MCF 10A (cell line): Measurements from ENCODE around the gene P2RX1. TPM values are rescaled to one million over a fixed set of nuclear protein-coding genes. Genes with fewer than 3 reads are reported as not detected.
A peak's percentile ranks its signal among the peaks of the same experiment; 100 is the strongest.

ENCODE experiments used
- BruUV-seq: library from RNA; stranded (reverse); fragments of 400-500 nt; replicated peaks from 2 replicates; lab custom pipeline; 2021; lab: Mats Ljungman, UMichigan
- CTCF ChIA-PET: fragments of 300-600 bp; sonication (Branson Sonifier 250); formaldehyde crosslinking; extraction: SDS; loops from one replicate; lab custom pipeline; 2021; ENCODE audit warnings: antibody characterized with exemption, inconsistent platforms; lab: Yijun Ruan, JAX
- POLR2A ChIA-PET: fragments of 300-600, 350-650 bp; sonication (Branson Sonifier 250); formaldehyde crosslinking; extraction: SDS; loops from one replicate; lab custom pipeline; 2020; ENCODE audit warnings: antibody characterized with exemption, inconsistent platforms; lab: Yijun Ruan, JAX
- DNase-seq: peaks from one replicate; pipeline ENCODE4 v3.0.0-alpha.2; 2018; ENCODE audit not compliant: unreplicated experiment
- H3K27ac Mint-ChIP-seq: one replicate; pipeline ENCODE4 v1.8.0; 2022; ENCODE audit warnings: mild to moderate bottlenecking, low read depth, mixed read lengths; ENCODE audit not compliant: unreplicated experiment
- H3K27me3 Mint-ChIP-seq: one replicate; pipeline ENCODE4 v1.8.0; 2022; ENCODE audit warnings: mixed read lengths; ENCODE audit not compliant: insufficient read depth, unreplicated experiment
- H3K36me3 Mint-ChIP-seq: one replicate; pipeline ENCODE4 v1.8.0; 2022; ENCODE audit warnings: mild to moderate bottlenecking, moderate library complexity, mixed read lengths; ENCODE audit not compliant: insufficient read depth, unreplicated experiment
- H3K4me1 Mint-ChIP-seq: one replicate; pipeline ENCODE4 v1.8.0; 2022; ENCODE audit warnings: mixed read lengths; ENCODE audit not compliant: insufficient read depth, unreplicated experiment
- H3K4me3 Mint-ChIP-seq: one replicate; pipeline ENCODE4 v1.8.0; 2022; ENCODE audit warnings: mild to moderate bottlenecking, moderate library complexity, mixed read lengths; ENCODE audit not compliant: unreplicated experiment
- H3K9me3 Mint-ChIP-seq: one replicate; pipeline ENCODE4 v1.8.0; 2022; ENCODE audit warnings: mixed read lengths; ENCODE audit not compliant: unreplicated experiment
- intact Hi-C: fragments of 100-400 bp; cut with micrococcal nuclease; formaldehyde crosslinking; loops from 2 replicates; pipeline ENCODE4 v1.14.1; 2022
- total RNA-seq: library from RNA; stranded (reverse); gene quantifications from 2 replicates; pipeline ENCODE4 v1.2.3, GENCODE V29; 2022
- TF ChIP-seq, protein P1 (sequence below): fragments of 200-600 bp; IDR thresholded peaks from one replicate; pipeline ENCODE4 v1.8.0; 2022; ENCODE audit warnings: antibody characterized with exemption, mild to moderate bottlenecking; ENCODE audit not compliant: unreplicated experiment

Gene P2RX1
- total RNA-seq, 1 experiment from 2014 or later: not detected

DNA sequence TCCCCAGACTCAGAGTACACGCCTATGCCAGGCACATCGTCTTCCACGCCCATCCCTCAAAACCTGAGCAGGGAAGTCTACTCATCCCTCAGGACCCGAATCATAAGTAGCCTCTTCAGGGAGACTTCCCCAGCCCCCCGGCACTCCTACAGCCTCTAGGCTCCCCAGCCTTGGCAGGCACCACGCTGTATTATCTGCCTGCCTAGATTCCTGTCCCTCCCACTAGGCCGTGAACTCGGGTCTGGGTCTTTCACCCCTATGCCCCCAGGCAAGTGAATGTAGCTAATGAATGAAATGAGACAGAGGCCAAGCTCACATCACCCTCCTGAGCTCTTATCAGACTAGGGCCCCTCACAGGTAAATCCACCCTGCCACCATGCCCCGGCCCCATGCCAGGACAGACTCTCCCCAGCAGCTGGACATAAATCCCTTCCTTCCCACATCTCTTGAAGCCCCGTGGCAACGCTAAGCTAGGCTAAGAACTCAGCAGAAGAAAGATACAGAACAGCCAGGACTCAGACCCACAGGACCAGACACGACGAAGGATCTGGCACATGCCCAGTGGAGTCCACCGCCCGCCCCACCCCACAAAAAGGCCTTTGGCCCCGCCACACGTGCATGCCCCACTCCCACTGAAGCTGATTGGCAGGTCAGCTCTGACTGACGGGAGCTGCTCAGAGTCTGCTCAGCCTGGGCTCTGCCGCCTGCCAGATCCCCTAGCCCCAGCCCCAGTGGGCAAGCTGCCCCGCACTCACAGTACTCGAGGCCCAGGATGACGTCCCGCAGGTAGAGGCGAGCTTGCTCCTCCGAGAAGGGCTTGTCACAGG is 36.5 kb downstream of the P2RX1 start:
- ChIA-PET CTCF (interaction anchor here (0.9 kb wide), 1 partner anchor 35 kb away, joined by 3 read pairs; no protein-coding TSS in a partner anchor), POLR2A (no interaction called here)
- no TSS peak for BruUV-seq
- H3K27ac Mint-ChIP-seq: peak overlapping the region; percentile 40
- H3K27me3 Mint-ChIP-seq: no peaks in the 10 kb centered on the region
- no peak overlapping the region for H3K4me3 Mint-ChIP-seq
- no peaks in the 10 kb centered on the region for H3K4me1 Mint-ChIP-seq
- TF ChIP-seq, protein P1, sequence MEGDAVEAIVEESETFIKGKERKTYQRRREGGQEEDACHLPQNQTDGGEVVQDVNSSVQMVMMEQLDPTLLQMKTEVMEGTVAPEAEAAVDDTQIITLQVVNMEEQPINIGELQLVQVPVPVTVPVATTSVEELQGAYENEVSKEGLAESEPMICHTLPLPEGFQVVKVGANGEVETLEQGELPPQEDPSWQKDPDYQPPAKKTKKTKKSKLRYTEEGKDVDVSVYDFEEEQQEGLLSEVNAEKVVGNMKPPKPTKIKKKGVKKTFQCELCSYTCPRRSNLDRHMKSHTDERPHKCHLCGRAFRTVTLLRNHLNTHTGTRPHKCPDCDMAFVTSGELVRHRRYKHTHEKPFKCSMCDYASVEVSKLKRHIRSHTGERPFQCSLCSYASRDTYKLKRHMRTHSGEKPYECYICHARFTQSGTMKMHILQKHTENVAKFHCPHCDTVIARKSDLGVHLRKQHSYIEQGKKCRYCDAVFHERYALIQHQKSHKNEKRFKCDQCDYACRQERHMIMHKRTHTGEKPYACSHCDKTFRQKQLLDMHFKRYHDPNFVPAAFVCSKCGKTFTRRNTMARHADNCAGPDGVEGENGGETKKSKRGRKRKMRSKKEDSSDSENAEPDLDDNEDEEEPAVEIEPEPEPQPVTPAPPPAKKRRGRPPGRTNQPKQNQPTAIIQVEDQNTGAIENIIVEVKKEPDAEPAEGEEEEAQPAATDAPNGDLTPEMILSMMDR: no peak
- intact Hi-C loops: no loop called here
- no peaks in the 10 kb centered on the region for H3K9me3 Mint-ChIP-seq
- H3K36me3 Mint-ChIP-seq: peaks cover 35% of the 10 kb centered on the region
- no peak for DNase-seq

DNA sequence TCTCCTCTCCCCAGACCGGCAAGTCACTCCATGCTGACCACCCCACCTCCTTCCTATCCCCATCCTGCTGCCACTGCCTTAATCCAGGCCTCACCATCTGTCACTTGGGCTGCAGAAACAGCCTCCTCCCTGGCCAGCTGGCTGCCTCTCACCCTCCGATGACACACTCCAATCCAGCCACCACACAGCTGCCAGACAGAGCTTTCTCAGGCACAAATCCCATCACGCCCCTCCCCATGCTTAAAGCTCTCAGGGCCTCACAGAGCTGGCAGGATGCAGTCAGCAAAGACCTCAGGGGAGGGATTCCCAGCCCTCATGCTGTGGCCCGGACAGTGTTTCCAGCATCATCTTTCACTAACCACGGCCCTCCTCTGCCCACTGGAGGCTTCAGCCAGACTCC is 37.1 kb downstream of the P2RX1 start:
- Mint-ChIP-seq H3K9me3 (no peaks in the 10 kb centered on the region), H3K27me3 (no peaks in the 10 kb centered on the region), H3K4me1 (no peaks in the 10 kb centered on the region), H3K27ac (peak overlapping the region; percentile 40), H3K4me3 (no peak overlapping the region), H3K36me3 (peaks cover 29% of the 10 kb centered on the region)
- TF ChIP-seq, protein P1: no peak
- DNase-seq: no peak
- CTCF ChIA-PET: interaction anchor here (0.8 kb wide), 1 partner anchor 16 kb away, joined by 3 read pairs; no protein-coding TSS in a partner anchor
- POLR2A ChIA-PET: interaction anchor here (0.6 kb wide), 1 partner anchor 55 kb away, joined by 3 read pairs; no protein-coding TSS in a partner anchor
- intact Hi-C loops: no loop called here
- no TSS peak for BruUV-seq

DNA sequence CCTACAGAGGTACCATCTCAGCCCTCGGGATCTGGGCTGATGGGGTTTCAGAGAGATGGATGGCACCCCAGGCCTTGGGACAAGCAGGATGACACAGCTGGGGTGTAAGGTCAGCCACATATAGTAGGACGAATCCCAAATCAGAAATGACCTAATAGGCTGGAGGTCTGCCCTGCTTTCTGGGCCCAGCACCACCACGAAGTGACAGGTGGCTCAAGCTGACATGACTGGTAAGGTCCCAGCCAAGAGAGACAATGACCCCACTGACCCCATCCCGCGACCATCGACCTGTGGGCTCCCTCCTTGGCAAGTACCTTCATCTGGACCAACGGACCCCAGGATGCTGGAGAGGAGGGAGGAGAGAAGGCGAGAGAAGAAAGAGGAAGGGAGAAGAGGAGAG is 39.0 kb downstream of the P2RX1 start:
- intact Hi-C loops: no loop called here
- DNase-seq: no peak
- CTCF ChIA-PET: no interaction called here
- Mint-ChIP-seq H3K36me3 (peaks cover 44% of the 10 kb centered on the region), H3K27me3 (no peaks in the 10 kb centered on the region), H3K9me3 (no peaks in the 10 kb centered on the region), H3K4me1 (no peaks in the 10 kb centered on the region), H3K27ac (no peak overlapping the region), H3K4me3 (no peak overlapping the region)
- TF ChIP-seq, protein P1: no peak
- no TSS peak for BruUV-seq
- POLR2A ChIA-PET: no interaction called here

DNA sequence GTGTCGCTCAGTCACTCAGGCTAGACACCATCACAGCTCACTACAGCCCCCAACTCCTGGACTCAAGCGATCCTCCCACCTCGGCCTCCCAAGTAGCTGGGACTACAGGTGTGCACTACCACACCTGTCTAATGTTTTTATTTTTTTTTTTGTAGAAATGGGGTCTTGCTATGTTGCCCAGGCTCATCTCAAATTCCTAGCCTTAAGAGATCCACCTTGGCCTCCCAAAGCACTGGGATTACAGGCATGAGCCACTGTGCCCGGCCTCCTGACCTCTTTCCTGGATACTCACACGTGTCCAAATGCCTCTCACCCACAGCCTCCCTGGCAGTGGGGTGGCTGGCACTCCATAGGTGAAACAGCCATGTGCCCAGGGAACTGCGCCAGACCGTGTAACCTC is 40.9 kb downstream of the P2RX1 start:
- DNase-seq: no peak
- Mint-ChIP-seq H3K36me3 (peaks cover 58% of the 10 kb centered on the region), H3K4me3 (no peak overlapping the region), H3K27me3 (no peaks in the 10 kb centered on the region), H3K9me3 (no peaks in the 10 kb centered on the region), H3K4me1 (no peaks in the 10 kb centered on the region), H3K27ac (no peak overlapping the region)
- TF ChIP-seq, protein P1: no peak
- no TSS peak for BruUV-seq
- ChIA-PET CTCF (no interaction called here), POLR2A (interaction anchor here (1.1 kb wide), 1 partner anchor 29 kb away, joined by 3 read pairs; the partner anchor contains the start of gene NCBP3)
- intact Hi-C loops: no loop called here
